ENCODE results near the gene MAN1A1. TPM values are rescaled to one million over a fixed set of nuclear protein-coding genes. Genes with fewer than 3 reads are reported as not detected.

Gene MAN1A1
- polyA plus RNA-seq, 1 donor from 2014 or later, result 4.6 TPM

DNA sequence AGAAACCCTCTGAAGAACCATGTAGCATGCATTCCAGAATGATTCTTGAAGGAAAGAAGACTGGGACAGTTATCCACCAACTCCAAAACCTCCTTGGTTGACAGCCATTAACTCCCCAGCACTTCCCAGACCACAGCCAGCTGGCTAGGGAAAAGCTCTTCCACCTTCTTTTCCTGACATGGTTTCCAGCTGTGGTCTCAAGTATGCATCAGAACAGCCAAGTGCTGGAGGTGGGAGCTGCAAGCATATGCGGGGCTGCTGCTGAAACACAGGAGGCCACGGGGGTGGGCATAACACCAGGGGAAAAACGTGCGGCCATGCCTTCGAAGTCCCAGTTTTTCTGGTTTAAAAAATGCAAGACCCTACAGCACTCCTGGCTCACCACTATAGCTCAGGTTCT is 163.1 kb downstream of the MAN1A1 start:
- Histone ChIP-seq H3K9me2 (ENCODE audit: insufficient read depth, low read length) (no peaks in the 10 kb centered on the region), H3F3A (ENCODE audit: insufficient read depth, low read length, poor library complexity, severe bottlenecking) (no peaks in the 10 kb centered on the region), H2AFZ (ENCODE audit: low read depth, low read length) (no peak overlapping the region), H3K4me3 (ENCODE audit: low read length) (no peak overlapping the region), H3K9ac (ENCODE audit: low read length) (no peak overlapping the region), H3K27me3 (ENCODE audit: insufficient read depth, low read depth, low read length) (no peaks in the 10 kb centered on the region), H3K36me3 (ENCODE audit: insufficient read depth, low read length) (no peaks in the 10 kb centered on the region), H3K9me3 (ENCODE audit: low read length) (no peaks in the 10 kb centered on the region), H3K27ac (ENCODE audit: low read length) (no peak overlapping the region), H3K4me2 (ENCODE audit: low read length) (no peak overlapping the region), H4K20me1 (ENCODE audit: insufficient read depth) (no peaks in the 10 kb centered on the region), H3K79me2 (replicated peaks; ENCODE audit: insufficient read depth, low read length) (no peaks in the 10 kb centered on the region)
- no peak for TF ChIP-seq RAD21 (conservative IDR thresholded peaks at IDR 0.05)
- TF ChIP-seq SMC3 (conservative IDR thresholded peaks at IDR 0.05; ENCODE audit: poor library complexity), result no peak
- TF ChIP-seq EP300 (conservative IDR thresholded peaks at IDR 0.05; ENCODE audit: poor library complexity, severe bottlenecking), result no peak
- TF ChIP-seq, protein P1, sequence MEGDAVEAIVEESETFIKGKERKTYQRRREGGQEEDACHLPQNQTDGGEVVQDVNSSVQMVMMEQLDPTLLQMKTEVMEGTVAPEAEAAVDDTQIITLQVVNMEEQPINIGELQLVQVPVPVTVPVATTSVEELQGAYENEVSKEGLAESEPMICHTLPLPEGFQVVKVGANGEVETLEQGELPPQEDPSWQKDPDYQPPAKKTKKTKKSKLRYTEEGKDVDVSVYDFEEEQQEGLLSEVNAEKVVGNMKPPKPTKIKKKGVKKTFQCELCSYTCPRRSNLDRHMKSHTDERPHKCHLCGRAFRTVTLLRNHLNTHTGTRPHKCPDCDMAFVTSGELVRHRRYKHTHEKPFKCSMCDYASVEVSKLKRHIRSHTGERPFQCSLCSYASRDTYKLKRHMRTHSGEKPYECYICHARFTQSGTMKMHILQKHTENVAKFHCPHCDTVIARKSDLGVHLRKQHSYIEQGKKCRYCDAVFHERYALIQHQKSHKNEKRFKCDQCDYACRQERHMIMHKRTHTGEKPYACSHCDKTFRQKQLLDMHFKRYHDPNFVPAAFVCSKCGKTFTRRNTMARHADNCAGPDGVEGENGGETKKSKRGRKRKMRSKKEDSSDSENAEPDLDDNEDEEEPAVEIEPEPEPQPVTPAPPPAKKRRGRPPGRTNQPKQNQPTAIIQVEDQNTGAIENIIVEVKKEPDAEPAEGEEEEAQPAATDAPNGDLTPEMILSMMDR (IDR thresholded peaks at IDR 0.05; ENCODE audit: poor library complexity, severe bottlenecking), result no peak

DNA sequence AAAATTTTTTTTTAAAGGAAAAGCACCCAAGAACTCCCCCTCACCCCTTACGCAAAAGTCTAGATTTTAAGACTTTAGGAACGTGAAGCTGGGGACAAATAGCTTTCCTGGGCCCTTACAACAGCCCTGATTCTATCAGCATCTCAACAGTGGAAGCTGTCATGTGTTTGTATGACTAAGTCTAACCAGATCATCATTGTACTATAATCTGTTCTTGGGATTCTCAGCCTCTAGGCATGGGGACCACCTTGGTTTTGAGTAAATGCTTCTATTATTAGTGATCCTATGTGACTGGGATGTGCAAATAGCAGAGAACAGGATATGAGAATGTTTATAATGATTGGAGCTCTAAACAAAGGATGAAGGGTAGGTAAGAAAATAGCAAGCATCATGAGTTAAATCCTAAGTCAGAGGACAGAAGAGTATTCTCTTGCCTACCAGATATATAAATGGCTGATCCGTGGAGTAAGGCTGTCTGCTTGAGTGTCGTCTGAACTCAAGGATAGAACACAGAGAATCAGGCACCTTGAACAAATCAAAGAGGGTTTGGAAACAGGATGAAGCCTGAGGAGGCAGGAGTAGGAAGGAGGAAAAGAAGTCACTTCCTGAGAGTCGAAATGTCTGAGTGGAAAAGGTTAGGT is 165.4 kb downstream of the MAN1A1 start:
- Histone ChIP-seq H2AFZ (ENCODE audit: low read depth, low read length) (no peak overlapping the region), H3K9me2 (ENCODE audit: insufficient read depth, low read length) (no peaks in the 10 kb centered on the region), H3K4me2 (ENCODE audit: low read length) (no peak overlapping the region), H3K4me3 (ENCODE audit: low read length) (no peak overlapping the region), H3F3A (ENCODE audit: insufficient read depth, low read length, poor library complexity, severe bottlenecking) (no peaks in the 10 kb centered on the region), H3K79me2 (replicated peaks; ENCODE audit: insufficient read depth, low read length) (no peaks in the 10 kb centered on the region), H3K27ac (ENCODE audit: low read length) (no peak overlapping the region), H3K9ac (ENCODE audit: low read length) (no peak overlapping the region), H3K9me3 (ENCODE audit: low read length) (no peaks in the 10 kb centered on the region), H4K20me1 (ENCODE audit: insufficient read depth) (no peaks in the 10 kb centered on the region), H3K36me3 (ENCODE audit: insufficient read depth, low read length) (no peaks in the 10 kb centered on the region), H3K27me3 (ENCODE audit: insufficient read depth, low read depth, low read length) (no peaks in the 10 kb centered on the region)
- TF ChIP-seq MXI1 (conservative IDR thresholded peaks at IDR 0.05; ENCODE audit: poor library complexity, severe bottlenecking), result no peak
- no peak for TF ChIP-seq TAF1 (IDR thresholded peaks at IDR 0.05; ENCODE audit: low read depth)
- TF ChIP-seq EP300 (conservative IDR thresholded peaks at IDR 0.05; ENCODE audit: poor library complexity, severe bottlenecking), result no peak
- no peak for TF ChIP-seq POLR2AphosphoS5 (IDR thresholded peaks at IDR 0.05)
- TF ChIP-seq EZH2 (IDR thresholded peaks at IDR 0.05; ENCODE audit: borderline replicate concordance, insufficient read depth, low read length, poor library complexity, severe bottlenecking), result no peak
- no peak for TF ChIP-seq SMC3 (conservative IDR thresholded peaks at IDR 0.05; ENCODE audit: poor library complexity)
- TF ChIP-seq RAD21 (conservative IDR thresholded peaks at IDR 0.05), result no peak
- TF ChIP-seq, protein P2, sequence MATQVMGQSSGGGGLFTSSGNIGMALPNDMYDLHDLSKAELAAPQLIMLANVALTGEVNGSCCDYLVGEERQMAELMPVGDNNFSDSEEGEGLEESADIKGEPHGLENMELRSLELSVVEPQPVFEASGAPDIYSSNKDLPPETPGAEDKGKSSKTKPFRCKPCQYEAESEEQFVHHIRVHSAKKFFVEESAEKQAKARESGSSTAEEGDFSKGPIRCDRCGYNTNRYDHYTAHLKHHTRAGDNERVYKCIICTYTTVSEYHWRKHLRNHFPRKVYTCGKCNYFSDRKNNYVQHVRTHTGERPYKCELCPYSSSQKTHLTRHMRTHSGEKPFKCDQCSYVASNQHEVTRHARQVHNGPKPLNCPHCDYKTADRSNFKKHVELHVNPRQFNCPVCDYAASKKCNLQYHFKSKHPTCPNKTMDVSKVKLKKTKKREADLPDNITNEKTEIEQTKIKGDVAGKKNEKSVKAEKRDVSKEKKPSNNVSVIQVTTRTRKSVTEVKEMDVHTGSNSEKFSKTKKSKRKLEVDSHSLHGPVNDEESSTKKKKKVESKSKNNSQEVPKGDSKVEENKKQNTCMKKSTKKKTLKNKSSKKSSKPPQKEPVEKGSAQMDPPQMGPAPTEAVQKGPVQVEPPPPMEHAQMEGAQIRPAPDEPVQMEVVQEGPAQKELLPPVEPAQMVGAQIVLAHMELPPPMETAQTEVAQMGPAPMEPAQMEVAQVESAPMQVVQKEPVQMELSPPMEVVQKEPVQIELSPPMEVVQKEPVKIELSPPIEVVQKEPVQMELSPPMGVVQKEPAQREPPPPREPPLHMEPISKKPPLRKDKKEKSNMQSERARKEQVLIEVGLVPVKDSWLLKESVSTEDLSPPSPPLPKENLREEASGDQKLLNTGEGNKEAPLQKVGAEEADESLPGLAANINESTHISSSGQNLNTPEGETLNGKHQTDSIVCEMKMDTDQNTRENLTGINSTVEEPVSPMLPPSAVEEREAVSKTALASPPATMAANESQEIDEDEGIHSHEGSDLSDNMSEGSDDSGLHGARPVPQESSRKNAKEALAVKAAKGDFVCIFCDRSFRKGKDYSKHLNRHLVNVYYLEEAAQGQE (IDR thresholded peaks at IDR 0.05; ENCODE audit: borderline replicate concordance), result no peak
- TF ChIP-seq, protein P1 (IDR thresholded peaks at IDR 0.05; ENCODE audit: poor library complexity, severe bottlenecking), result no peak

Measured in neural cell (in vitro differentiated cells).